GM18519 (cell line): ENCODE results near the gene PXDN.
"Not testable (repeated sequence)": the region's sequence is repeated elsewhere in the genome, so short reads cannot be mapped to it uniquely, and the experiment has no call there.

Experiments
- ATAC-seq: cut with Tn5 transposase; IDR thresholded peaks from one replicate; pipeline ENCODE4 v1.9.1; 2021; ENCODE audit warnings: mild to moderate bottlenecking, moderate library complexity; ENCODE audit not compliant: unreplicated experiment, low FRiP score

PXDN gene

DNA sequence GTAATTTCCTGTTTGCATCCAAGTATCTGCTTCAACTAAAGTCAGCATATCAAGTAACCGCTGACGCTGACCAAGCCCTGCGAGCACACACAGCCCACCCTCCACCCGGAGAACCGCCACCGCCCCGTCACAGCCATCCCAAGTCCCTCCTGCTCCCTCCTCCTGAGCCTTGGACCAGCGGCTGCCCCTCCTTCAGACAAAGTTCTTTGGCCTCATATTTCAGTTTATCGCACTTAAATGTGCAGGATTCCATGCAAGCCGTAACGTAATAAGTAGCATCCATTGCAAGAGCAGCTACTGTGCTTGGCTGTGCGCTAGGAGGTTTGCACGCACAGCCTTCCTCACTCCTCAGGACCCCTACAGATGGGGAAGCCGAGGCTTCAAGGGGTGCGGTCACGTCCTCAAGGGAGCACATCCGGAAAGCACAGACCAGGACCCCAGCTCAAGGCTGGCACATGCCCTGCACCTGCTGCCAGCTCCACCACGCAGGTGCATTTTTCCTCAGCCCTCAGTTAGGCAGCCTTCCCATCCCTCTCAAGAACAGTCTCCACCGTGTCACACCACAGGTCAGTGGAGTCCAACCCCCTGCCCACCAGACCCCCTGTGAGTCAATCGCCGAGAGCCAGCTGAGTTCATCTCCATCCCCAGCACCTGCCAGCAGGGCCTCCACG, 17.1 kb downstream of the PXDN start:
- no peak for ATAC-seq

DNA sequence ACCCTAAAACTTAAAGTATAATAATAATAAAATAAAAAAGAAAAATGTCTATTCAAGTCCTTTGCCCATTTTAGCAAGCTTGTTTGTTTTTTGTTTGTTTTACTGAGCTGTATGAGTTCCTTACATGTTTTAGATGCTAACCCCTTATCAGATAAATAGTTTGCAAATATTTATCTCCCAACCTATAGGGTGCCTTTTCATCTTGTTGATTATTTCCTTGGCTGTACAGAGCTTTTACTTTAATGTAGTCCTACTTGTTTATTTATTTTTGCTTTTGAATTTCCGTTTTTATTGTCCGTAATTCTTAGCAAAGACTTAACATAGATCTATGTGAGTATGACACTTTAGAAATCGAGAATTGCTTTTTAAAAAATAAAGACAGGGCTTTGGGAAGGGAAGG, 17.8 kb downstream of the PXDN start:
- ATAC-seq: no peak

DNA sequence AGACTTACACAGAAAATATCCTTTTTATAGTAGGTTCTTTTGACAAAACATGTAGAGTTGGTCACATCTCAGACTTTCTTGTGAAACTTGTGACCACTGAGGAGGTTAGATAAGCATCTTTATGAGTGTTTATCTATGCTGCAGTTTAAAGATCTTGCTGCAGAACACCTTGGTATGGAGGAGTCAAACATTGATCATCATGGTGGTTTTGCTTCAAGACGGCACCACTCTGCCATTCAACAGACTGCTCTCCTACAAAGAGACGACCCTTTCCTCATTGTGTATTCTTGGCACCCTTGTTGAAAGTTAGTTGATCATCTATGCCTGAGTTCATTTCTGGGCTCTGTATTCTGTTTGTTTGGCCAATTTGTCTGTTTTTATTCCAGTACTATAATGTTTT, 20.0 kb downstream of the PXDN start:
- ATAC-seq: not testable (repeated sequence)

DNA sequence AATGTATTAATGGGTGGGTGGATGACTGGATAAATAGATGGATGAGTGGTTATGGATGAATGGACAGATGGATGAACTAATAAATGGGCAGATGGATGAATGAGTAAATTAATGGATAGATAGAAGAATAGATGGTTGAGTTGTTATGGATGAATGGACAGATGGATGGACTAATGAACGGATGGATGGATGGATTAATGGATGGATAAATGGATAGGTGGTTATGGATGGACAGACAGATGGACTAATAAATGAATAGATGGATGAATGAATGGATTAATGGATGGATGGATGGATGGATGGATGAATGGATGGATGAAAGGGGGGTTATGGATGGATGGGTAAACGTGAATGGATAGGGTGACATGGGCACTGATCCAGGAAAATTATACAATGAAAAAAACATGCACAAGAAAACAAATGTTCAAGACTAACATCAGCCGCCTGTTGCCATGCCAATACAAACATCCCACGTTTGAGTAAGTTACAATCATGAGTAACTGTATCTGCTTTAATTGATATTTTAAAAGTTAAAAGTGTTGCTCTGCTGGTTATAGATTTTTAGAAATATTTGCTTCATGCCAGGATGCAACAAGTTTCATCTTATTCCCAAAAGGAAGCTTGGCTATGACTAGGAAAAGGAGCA, 20.8 kb downstream of the PXDN start:
- no peak for ATAC-seq

DNA sequence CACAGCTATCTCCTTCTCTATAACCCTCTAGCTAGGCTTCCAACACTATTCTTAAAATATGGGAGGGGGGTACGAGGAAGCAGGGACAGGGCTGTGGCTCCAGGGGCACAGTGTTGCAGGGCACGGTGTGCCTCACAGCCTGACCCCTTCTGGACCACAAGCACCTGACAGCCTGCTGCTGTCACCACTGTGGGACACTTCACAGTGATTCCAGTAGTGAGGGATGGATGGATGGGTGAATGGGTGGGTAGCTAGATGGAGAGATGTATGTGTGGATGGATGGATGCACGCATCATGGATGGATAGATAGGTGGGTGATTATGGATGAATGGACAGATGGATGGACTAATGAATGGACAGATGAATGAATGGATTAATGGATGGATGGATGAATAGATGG, 21.6 kb downstream of the PXDN start:
- no peak for ATAC-seq

DNA sequence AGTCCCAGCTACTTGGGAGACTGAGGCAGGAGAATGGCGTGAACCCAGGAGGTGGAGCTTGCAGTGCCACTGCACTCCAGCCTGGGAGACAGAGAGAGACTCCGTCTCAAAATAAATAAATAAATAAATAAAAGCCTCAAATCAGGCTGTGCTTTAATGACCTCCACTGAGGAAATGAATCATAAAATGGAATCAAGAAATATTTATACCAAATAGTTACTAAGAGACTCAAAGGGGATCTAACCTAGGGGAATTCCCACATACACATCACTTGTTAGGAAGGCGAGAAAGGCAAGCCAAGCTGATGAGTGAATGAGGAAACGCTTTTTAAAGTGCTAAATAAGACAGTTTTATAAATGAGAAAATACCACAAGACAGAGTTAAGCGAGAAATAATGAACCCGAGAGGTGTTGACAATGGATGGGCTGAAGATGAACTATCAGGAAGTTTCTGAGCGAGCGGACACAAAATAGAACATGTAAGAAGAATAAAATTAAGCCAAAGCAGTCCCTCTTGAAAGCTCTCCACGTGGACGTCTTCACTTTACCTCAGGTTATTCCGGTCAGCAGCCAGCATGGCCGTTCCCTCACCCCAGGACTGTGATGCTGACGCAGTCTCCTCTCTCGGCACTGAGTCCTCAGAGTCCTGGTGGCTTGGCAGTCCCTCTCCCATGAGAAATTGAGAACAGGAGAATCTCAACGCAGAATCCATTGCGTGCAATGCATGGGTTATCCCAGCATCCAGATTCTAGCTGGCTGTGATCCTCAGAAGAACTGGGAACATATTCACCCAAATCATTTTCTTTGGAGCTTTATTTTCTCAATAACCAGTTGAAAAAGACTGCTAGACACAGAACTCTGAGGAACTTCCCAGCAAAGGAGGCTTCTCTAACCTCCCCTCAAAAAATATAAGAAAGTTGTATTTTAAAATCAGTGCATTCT, 22.3 kb downstream of the PXDN start:
- ATAC-seq: no peak

DNA sequence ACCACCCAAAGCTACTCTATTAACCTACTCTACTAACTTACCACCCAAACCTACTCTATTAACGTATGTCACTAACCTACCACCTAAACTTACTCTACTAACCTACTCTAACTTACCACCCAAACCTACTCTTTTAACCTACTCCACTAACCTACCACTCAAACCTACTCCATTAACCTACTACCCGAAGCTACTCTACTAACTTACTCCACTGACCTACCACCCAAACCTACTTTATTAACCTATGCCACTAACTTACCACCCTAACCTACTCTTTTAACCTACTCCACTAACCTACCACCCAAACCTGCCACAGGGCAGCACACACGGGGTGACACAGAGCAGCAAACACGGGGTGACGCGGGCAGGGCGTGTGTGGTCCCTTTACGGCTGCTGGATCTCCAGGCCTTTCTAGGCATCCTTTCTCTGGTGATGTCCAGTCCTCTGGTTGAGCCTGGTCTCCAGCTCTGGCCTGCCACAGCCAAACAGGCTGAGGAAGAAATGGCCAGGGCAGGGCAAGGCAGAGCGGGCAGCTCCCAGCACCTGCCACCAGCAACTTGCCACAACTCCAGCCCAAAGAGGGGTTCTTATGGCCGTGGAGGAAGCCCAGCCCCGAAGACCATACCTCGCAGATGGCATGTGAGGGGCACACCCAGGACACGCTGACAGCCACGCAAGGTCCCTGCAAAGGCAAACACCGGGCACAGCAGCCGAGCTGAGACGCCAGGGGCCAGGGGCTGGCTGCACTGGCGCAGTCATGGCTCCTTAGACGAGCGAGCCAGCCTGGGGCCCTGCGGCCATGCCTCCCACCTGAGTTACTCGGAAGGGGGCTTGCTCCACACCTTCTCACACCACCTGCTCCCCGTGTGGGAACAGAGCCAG, 25.7 kb downstream of the PXDN start:
- ATAC-seq: no peak

DNA sequence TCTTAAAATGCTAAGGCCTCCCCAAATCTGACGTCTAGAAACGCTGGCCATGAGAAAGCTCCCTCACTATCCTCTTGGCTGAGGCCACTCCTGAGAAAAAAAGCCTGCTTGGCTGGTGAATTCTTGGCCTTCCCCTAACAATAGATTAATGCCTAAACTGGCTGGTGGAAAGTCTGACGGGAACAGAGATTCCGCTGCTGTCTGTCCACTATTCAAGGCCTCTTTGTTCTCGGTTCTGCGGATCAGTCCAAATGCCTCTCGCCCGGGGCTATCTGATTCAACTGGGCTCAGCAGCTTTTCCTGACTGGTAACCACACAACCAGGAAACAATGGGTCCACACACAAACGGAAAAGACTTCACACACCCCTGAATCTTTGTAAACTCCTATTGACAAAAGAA, 27.2 kb downstream of the PXDN start:
- no peak for ATAC-seq

DNA sequence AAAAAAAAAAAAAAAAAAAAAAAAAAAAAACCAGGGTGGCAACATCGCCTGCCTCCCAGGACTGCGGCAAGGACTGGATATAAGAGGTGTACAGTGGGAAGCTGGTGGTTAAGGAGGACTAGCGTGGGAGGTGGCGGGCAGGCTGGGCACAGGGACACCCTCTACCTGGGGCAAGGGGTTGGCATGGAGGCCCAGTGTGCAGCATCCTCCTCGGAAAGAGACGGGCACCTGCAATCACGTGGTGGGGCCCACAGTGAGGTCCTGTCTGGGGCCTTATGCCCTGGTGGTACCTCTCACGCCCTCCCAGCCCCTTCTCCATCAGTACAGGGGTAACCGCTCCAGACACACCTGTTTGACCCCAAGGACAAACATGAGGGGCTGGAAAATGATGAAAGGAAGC, 27.9 kb downstream of the PXDN start:
- no peak for ATAC-seq

DNA sequence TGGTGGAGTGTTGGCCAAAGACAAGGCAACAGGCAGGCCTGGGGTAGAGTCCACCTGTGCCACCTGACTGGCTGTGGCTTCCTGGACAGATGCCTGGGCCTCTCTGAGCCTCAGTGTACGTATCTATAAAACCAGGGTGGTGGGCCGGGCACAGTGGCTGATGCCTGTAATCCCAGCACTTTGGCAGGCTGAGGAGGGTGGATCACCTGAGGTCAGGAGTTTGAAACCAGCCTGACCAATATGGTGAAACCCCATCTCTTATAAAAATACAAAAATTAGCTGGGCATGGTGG, 28.4 kb downstream of the PXDN start:
- not testable (repeated sequence) for ATAC-seq

DNA sequence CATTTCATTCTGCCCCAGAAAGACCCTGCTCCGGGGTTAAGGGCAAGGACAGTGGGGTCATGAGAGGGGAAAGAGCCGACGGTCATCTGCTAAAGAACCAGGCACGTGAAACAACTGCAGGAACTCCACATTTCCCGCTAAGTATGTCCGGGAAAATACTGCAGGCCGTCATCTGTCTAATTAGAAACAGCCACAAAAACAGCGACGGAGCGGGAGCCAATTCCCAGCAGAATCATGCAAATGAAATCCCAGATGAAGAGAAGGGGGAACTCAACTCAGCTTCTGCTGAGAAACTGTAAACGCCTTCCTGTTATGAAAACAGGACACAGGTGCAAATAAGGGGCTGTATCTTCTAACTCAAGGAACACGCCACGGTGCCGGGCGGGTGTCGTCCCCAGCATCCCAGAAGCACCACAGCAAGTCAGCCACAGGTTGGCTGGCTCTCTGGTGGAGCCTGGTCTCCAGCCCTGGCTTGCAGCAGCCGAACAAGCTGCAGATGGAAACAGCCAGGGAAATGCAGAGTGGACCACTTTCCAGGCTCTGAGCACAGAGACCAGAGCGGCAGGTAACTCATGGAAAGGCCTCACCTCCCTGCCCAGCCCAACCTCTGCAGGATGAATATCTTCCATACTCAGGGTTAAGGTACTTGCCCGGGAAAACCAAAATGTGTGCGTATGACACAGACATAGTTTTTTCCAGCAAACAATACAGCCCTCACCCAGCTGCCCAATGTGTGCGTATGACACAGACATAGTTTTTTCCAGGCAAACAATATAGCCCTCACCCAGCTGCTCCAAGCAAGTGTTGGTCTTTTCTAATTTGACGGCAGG, 28.9 kb downstream of the PXDN start:
- ATAC-seq: no peak

DNA sequence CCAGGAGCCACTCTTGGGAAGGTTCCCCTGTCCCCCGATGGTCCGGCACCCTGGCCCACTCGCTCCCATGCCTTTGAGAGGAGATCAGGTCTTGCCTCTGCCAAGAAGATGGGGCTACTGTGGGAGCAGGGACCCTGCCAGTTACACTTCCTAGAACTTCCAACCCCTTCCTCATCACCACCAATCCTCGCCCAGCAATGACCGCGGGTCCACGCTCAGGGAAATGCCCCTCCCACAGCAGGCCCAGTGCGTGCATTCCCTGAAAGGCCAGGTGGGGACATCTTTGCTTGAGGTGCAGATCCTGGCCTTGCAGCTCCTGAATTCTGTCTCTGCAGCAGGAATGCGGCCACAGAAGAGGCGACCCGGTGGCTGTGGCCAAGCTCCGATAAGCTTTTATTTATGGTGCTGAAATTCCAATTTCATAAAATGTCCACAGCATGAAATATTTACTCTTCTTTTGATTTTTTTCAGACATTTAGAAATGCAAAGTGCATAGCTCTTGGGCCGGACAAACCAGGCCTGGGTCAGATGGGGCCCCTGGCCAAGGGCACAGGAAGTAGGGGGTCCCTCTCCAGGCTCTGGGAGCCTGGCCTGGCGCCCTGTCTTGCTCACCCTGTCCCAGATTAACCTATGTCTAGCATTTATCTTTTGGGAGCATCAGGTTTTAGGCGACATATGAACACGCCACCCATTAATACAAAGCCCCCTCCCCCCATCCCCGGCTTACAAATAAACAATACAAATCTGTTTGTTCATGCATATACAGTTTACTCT, 29.8 kb downstream of the PXDN start:
- ATAC-seq: no peak

DNA sequence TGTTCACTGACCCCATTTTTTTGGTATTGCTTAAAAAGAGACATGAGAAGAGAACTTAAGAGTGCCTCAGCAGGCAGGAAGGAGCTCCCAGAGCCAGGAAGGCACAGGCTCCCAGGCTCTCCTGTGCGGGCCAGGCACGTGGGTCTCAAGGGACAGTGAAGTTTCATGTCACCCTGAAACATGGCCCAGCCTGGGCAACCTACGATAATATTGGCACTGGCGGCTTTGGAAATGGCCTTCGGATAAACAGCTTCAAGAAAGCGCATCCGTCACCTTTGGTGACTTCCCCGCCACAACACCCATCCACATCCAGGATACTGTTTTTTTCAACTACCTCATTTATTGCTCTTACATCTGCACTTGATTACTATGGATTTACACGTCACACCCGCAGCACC, 30.5 kb downstream of the PXDN start:
- no peak for ATAC-seq

DNA sequence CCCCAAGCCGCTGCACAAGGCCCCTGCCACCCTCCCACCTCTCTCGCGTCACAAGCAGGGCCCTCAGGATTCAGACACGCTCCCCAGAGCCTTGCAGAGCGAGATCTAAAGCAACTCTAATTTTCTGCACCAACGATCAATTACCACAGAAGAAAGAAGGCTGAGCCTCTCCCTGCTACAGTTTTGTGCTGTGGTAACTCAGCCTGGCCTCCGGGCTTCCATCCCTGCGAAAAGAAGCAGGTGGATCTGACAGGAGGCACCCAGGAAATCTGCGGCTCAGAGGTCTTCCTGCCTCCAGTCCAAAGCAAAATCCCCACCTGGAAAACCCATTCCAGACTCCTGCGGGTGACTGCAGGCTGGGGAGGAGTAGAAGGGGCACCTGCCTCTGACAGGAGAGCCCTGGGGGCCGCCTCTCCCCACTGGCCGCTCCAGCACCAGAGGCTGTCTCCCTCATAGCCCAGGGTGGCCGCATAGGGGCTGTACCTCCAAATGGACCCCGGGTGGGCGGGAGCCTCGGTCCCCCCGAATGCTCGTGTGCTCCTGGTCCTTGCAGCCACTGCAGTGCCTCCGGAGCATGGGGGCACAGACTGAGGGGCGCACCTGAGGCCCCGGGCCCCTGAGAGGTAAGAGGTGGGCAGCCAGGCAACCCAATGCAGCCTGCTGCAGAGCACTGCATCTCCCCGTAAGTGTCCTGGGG, 31.0 kb downstream of the PXDN start:
- ATAC-seq: no peak

DNA sequence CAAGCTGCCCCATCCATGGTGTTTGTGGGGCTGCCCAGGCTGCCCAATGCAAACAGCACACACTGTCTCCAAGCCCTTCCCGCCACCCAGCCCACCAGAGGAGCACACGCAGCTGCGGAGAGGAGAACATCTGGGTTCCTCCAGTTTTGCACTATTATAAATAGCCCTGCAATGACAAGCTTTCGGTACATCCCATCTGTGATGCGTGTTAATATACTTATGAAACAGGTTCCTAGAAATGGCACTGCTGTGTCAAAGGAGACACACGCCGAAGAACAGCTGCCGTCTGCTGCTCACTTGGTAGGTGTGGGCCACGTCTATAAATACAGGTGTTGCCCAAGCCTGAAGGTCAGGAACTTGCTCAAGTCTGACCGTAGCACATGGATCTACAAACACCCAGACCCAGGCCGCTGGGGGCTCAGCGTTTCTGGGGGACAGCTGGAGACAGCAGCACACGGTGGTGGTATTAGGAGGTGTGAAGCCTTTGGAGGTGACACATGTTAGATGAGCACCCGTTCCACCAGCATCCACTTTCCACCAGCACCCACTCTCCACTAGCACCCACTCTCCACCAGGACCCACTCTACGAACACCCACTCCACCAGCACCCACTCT, 34.3 kb downstream of the PXDN start:
- no peak for ATAC-seq

DNA sequence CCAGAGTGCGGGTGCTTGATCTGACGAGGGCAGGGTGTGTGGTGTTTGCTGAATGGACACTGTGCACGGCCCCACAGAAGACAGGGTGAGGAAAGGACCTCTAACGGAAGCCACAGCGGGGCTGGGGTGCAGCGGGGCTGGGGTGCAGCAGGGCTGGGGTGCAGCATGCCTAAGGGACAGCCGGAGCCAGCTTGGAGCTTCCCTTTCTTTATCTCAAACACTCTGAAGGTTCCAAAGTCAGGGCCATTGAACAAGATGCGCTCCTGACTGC, 35.0 kb downstream of the PXDN start:
- ATAC-seq: no peak

DNA sequence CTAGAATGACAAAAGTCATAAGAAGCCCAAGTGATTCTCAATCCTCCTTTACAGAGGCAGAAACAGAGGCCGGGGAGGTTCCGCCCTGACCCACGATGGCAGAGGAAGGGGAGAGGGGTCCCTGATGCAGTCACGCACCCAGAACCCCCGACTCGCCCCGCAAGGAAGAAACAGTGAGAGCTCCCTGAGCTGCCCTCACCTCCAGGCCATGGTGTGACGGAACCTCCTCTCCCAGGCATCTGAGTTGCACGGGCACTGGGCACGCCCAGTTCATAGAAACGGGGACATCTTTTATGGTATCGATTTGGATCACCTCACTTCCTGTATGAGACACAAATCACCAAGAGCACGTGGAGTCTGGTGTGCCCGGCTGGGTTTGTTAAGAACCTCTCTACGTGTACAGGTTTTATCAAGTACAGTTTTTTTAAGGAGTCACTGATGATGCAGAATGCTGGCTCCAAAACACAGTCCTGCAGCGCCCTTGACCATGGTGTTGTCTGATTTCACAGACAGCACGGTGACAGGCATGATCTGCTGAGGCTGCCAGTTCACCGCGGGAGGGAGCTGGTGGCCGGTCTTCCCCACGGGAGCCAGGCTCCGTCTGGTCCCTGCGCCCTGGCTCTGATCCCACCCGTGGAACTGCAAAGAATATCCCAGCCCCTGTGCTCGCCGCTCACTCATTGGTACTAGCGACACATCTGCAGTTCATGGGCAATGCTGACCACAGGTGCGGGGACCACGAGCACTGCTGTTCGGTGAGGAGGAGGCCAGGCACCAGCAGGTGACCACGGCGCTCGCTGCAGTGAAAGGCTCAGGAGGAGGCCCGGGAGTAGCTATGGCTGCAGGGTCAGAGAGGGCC, 35.6 kb downstream of the PXDN start:
- no peak for ATAC-seq
